AG20443 (cell line): ENCODE measurements around the gene COL4A2.
"Not testable (repeated sequence)": the region's sequence is repeated elsewhere in the genome, so short reads cannot be mapped to it uniquely, and the experiment has no call there.

Experiments
- DNase-seq: peaks from one replicate; pipeline ENCODE4 v3.0.0; 2012; ENCODE audit warnings: low spot score, mixed read lengths

The COL4A2 gene

DNA sequence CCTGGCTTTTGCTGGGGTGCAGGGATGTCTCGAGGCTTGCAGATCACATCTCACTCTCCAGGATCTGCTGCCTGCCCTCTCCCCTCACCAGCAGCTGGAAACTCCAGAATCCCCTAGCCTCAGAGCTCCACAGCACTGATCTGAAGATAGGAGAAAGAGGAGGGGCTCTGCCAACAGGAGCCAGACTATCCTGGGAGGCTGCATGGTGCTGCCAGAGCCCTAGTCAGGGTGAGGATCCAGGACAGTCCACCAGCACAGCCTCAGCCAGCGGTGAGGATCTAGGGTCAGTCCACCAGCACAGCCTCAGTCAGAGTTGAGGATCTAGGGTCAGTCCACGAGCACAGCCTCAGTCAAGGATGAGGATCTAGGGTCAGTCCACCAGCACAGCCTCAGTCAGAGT, 189.2 kb downstream of the COL4A2 start:
- no peak for DNase-seq

DNA sequence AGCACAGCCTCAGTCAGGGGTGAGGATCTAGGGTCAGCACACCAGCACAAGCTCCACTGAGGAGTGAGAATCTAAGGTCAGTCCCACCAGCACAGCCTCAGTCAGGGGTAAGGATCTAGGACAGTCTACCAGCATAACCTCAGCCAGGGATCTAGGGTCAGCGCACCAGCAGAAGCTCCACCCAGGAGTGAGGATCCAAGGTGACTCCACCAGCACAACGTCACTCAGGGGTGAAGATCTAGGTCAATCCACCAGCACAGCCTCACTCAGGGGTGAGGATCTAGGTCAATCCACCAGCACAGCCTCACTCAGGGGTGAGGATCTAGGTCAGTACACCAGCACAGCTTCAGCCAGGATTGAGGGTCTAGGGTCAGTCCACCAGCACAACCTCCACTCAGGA, 189.9 kb downstream of the COL4A2 start:
- DNase-seq, result no peak

DNA sequence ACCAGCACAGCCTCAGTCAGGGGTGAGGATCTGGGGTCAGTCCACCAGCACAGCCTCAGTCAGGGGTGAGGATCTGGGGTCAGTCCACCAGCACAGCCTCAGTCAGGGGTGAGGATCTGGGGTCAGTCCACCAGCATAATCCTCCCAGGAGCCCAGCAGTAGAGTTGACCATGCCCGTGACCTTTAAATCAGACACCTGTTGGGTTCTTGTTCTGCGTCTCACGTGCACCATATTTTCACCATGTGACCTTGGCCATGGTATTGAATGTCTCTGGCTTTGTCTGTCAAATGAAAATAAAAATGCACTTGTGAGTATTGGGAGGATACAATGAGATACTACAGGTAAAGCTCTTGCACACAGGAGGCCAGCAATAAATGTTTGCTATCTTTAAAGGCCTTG, 190.8 kb downstream of the COL4A2 start:
- DNase-seq, result not testable (repeated sequence)

DNA sequence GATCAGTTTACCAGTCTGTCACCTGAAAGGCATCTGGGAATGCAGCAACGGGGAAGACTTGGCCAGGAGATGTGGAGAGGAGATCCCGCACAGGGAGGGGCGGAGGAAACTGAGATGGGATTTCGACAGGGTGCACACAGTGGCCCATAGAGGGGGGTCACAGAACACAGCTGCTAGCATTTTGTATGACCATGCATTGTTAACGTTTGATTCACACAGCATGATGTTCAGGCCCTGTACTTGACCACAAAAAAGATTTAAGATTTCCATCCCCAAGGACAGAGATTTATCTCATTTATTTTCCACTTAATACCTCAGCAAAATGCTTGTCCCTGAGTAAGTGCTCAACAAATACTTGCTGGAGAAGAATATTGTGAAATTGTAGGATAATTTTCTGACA, 191.2 kb downstream of the COL4A2 start:
- DNase-seq, result no peak

DNA sequence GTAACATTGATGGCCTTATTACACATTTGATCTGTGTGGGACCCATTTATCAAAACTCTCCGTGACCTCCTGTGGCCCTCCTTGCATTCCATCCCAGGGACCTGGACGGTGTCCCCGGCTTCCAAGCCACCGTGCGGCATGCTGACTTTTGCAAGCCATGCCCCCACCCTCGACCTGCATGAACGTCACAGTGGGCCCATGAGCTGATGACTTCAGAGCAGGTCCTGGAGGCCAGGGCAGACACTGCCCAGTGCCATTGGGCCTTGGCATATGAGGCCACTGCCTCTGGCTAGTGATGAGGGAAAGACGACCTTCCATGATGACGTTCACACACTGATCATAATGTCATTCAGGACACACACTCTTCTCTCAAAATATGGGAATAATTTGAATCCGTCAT, 191.7 kb downstream of the COL4A2 start:
- DNase-seq, result no peak

DNA sequence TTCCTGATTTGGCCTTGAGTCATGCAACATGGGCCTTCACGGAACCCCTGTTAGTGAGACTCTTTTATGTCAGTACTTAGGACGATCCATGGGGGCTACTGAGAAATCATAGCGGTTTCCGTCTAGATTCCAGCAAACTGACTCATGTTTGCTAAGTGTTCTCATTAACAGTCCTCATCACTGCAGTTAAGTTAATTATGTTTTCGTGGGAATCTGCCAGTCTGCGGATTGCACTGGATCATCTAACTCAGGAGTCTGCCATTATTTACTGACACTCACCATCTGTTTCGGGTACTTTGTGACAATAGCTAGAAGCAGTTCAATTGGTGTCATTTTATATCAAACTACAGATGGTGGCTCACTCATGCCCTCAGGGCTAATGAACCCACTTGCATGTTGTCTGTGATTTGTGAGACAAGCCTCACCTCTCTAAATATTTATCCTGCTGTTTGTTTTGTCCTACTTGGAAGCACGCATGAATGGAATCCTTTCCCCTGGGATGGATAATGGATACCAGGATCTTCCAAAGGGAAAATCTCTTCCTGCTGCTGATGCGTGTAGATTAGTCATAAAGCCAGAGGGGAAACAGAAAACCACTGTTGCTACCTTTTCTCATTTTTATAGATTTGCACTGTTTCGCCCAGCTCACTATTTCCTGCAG, 192.7 kb downstream of the COL4A2 start:
- peak; percentile 73 for DNase-seq

DNA sequence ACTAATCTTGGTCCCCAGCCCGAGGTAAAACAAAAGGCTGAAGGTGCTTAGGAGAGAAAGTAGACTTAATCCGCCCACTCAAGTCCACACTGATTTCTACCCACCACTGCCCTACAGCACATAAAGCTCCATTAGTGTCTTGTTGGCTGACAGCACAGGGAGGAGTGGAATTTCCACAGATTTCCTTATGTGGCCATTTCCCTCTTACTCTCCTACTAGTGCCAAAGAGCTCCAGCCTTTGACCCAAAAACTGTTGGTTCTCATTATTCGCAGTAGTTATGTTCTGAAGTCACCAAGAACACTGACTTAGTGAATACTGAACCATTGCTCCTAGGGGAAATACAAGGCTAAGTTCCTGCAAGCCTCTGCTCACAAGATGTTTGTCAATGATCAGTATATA, 193.3 kb downstream of the COL4A2 start:
- DNase-seq, result no peak

DNA sequence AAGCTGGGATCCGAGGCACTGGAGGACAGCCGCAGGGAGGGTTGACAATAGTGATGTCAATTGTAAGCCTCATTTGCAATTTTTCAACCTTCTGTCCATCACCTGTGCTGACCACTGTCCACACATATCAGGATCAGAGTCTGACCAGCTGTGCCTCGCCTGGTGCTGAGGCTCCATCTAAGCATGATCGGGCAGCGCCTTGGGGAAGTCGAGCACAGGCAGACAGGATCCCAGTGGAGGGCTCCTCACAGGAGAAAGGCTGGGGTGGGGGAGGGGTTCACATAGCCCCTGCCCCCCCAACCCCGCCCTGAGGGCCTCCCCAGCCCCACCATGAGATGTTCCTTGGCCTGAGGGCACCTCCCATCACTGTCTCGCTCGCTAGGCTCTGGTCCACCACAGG, 194.1 kb downstream of the COL4A2 start:
- DNase-seq, result no peak

DNA sequence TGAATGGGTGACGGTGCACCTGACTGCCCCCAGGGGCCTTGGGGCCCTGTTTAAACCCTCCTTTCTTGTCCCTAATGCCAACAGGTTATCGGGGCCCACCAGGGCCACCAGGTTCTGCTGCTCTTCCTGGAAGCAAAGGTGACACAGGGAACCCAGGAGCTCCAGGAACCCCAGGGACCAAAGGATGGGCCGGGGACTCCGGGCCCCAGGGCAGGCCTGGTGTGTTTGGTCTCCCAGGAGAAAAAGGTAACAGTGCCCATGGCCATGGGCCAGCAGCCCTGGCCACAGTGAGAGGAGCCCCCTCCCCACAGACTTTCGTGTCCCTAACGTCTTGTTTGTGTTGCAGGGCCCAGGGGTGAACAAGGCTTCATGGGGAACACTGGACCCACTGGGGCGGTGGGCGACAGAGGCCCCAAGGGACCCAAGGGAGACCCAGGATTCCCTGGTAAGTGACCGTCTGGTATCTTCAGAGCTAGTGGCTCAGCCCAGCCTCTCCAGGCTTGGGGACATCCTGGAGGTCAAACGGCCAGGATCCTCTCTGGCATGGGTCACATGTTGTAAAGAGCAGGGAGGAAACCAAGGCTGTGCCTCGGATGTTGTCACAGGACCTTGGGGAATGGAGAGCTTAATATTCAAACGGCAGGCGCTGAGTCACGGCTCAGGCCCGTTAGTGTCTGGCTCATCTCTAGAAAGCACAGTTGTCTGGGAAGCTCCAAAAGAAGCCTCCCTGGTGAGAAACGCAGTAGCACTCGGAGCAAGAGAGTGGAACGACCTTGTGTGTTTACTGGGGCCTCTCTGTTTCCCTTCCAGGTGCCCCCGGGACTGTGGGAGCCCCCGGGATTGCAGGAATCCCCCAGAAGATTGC, 196.2 kb downstream of the COL4A2 start:
- DNase-seq, result peak; percentile 79

DNA sequence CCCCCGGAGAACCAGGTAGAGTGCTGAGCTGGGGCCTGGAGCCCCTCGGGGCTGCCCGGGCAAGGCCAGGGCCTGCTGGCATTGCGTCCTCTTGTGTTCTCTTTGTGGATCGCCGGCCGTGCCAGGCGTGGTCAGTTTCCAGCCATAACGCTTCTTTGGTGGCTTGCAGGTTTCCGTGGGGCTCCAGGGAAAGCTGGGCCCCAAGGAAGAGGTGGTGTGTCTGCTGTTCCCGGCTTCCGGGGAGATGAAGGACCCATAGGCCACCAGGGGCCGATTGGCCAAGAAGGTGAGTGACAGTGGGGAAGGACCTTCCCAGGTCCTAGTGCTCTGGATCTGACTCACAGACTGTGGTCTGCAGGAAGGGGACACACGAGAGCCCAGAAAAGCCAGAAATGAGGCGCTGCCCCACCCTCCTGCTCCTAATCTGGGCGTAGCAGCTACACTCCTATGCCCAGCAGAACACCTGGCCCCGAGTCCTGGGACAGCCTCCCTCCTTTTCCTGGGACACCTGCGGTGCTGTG, 197.0 kb downstream of the COL4A2 start:
- DNase-seq, result no peak

DNA sequence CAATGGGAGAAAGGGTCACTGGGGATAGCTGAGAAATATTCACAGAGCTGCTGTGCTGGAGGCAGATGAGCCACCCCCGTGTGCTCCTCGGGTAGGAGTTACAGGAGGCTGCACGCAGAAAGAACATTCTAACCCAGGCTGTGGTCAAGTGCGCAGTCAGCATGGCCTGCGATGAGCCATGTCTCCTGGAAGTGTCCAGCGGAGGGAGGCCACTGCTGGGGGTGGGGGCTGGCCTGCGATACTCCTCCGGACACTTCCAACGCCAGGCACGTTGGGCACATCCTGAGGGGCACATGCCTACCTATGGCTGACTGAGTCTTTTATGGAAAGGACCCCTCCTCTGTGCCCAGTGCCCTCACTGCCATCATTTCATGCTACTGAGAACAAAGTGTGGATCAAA, 198.5 kb downstream of the COL4A2 start:
- DNase-seq, result no peak

DNA sequence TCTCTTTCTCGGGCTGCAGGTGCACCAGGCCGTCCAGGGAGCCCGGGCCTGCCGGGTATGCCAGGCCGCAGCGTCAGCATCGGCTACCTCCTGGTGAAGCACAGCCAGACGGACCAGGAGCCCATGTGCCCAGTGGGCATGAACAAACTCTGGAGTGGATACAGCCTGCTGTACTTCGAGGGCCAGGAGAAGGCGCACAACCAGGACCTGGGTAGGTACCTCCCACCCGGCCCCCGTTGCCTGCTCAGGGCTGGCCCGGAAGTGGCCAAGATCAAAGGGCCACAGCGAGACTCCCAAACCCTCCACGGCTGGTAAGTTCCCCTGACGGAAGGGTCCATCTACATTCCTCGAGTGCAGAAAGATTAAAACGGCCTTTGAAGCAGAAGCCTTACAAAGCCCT, 199.3 kb downstream of the COL4A2 start:
- no peak for DNase-seq

DNA sequence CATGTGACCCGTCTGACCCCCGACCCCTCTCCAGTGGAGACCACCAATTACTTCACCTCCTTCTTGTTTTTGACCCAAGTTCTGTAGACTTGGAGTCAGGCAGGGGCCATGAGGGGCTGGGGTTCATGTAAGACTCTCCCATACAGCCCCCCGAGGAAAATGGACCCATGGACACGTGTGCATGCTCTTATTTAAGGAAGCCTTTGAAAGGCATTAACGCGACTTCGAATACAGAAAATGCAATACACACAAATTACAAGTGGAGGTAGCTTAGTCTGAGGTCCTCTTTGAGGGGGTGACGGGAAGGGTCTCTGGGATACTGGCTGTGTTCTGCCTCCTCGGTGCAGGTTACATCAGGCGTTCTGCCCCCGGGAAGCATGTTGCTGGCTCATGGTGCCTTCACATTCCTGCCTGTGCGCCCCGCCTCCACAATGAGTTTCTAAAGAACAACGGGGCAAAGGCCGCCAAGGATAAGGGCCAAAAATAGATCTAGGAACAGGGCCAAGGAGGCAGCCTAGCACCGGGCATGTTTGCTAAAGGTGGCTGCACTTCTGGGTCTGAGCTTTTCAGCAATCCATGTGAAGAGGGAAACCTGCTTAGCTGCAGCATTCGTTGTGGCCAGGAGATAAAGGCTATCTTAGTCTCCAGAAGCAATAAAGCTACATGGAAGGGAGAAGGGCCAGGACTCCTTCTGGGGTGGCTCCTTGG, 199.9 kb downstream of the COL4A2 start:
- DNase-seq, result no peak

DNA sequence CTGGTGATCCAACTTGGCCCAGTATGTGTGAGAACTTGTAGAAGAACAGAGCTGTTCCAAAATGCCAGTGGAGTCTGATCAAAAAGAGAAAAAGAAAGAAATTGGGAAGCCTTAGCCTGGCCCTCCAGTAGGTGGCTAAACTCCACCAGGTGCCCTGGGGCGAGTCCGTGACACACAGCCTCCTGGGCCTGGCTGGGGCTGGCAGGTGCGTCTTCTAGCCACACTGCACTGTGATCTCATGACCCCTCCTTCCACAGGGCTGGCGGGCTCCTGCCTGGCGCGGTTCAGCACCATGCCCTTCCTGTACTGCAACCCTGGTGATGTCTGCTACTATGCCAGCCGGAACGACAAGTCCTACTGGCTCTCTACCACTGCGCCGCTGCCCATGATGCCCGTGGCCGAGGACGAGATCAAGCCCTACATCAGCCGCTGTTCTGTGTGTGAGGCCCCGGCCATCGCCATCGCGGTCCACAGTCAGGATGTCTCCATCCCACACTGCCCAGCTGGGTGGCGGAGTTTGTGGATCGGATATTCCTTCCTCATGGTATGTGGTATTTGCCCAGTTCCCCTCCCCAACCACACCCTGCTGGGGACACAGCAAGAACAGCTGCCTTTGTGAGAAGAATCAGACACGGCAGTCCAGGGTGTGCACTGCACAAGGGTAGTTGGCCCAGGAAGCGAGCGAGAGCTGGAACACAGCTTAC, 200.7 kb downstream of the COL4A2 start:
- no peak for DNase-seq

DNA sequence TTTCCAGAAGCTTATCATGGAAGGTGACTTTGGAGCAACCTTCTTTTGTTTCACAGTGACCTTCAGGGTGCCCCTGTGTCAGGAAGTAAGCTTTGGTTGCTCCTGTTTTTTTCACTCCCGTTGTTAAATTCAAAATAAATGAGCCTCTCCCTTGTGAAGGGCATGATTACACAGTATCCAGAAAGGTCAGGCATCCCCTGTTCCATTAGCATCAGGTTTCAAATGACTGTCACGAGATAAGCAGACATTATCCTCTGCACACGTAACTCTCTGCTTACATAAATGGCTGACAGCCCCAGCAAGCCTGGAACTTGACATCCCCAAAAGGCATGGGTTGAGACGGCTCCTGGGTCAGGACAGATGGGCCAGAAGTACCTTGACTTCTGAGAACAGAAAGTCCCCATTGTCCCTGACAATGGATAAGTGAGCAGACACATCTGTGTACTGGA, 202.4 kb downstream of the COL4A2 start:
- DNase-seq, result no peak

DNA sequence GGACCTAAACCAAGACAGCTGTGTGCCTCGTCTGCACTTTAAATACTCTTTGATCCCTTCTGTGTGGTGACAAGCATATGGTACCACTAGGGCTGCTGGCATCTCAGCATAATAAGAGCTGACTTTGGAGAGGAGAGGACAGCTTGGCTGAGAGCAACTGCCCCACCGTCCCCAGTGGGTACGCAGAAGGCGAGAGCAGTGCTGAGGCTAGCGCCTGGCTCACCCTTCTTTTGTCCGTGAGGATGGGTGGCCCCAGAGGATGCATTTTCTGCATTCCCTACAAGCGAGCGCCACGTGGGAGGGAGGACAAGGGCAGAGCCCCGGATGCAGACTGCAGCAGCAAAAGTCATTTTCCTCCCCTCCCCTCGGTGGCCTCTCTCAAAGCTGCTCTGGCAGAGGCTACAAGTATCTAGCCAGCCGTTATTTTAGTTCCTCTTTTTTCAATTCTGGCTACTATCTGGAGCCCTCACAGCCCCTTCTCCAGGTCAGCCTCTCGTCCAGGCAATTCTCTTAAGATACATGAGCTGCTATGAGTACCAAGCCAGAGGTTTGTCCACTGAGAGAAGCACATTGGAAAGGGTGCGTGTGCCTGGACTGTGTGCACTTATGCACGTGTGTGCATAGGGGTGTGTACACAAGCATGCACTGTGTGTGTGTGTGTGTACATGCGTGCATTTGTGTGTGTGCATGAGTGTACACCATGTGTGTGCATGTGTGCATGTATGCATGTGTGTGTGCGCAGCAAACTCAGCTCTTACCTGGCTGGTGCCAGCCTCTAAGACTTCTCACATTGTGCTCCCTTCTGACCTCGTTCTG, 203.1 kb downstream of the COL4A2 start:
- DNase-seq, result no peak

DNA sequence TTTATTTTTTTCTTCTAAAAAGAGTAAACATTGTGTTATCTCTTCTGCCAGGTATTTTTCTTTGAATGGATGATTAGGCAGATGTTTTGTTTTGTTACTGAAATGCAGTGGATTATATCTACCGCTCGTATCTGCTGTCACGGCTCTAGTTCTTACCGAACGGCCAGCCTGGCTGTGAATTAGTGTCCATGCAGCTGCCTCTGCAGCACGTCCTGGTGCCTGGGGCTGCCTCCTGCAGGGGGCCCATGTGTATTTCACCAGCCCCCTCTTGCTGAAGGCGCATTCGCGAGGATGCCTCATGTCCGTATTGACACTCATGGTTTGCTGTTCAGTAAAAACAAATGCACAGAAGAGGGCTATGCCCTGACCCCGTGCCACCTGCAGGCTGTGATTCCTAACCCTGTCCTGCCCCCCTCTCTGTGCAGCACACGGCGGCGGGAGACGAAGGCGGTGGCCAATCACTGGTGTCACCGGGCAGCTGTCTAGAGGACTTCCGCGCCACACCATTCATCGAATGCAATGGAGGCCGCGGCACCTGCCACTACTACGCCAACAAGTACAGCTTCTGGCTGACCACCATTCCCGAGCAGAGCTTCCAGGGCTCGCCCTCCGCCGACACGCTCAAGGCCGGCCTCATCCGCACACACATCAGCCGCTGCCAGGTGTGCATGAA, 204.6 kb downstream of the COL4A2 start:
- DNase-seq, result no peak

DNA sequence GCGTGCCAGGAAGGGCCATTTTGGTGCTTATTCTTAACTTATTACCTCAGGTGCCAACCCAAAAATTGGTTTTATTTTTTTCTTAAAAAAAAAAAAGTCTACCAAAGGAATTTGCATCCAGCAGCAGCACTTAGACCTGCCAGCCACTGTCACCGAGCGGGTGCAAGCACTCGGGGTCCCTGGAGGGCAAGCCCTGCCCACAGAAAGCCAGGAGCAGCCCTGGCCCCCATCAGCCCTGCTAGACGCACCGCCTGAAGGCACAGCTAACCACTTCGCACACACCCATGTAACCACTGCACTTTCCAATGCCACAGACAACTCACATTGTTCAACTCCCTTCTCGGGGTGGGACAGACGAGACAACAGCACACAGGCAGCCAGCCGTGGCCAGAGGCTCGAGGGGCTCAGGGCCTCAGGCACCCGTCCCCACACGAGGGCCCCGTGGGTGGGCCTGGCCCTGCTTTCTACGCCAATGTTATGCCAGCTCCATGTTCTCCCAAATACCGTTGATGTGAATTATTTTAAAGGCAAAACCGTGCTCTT, 205.2 kb downstream of the COL4A2 start:
- DNase-seq, result no peak

DNA sequence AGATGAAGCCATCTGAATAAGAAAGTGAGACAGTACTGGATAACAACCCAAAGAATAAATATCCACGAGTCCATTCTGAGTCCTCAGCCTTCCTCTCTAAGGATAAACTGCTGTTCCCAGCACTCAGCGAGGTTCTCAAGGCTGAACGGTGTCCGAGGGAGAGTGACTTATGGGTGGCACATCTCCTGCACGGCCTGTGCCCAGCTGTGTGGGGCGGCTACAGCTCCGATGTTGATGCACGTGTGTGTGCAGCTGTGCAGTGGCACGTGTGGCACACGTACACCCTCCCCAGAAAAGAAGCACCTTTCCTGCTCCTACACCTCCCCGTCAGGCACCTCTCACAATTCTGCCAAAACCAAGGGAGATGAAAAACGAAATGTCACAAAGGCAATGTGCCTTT, 209.4 kb downstream of the COL4A2 start:
- no peak for DNase-seq

DNA sequence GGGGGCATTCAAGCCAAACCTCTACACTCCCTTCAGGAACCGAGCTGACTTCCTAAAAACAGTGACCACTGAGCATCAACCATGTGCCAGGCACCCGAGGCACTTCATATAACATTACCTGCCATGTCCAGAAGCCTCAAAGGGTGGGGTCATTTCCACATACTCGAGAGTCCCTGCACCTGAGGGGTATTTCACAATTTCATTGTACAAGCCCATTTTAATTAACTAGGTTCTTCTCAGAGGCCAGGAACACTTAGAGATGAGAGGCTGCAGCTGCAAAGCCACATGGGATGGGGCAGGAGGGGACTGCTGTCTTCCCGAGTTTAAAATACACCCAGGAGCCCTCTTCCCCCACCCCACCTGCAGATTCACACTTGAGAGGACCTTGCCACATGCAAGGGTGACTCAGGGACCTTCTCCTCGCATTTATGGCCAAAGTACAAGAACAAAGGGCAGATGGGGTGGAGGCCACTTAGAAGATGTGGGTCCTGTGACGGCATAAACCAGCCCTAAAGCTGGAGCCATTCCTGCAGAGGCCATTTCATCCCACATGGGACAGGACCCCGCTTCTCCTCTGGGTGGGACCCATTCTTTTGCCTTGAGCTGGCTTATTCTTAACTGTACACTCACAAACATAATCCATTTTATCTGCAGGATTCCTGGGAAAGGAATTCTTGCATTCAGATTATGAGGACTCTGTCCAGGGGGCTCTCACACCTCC, 210.6 kb downstream of the COL4A2 start:
- DNase-seq, result no peak
